ENCODE results near the gene OR4M1. TPM values are rescaled to one million over a fixed set of nuclear protein-coding genes. Genes with fewer than 3 reads are reported as not detected.
"Not testable (repeated sequence)": the region's sequence is repeated elsewhere in the genome, so short reads cannot be mapped to it uniquely, and the experiment has no call there.

The OR4M1 gene
- not detected in 2 replicates for total RNA-seq

DNA sequence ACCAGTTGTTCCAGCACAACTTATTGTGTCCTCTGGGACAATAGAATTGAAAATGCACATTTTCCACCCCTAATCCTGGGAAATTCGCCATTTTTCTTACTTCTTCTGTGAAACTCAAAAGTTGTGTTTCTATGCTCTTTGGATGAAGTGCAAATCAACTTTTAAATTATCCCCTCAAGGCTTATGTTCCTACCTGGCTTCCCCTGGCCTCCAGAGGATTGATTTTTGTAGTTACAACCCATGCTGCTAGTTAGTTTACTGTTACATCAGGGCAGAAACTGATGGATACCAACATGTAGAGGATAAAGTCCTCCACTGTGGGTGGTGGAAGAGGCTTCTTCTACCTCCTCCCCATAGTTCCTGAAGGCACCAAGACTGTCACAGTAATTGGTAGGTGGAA, at the start of gene OR4M1:
Gene OR4M1, plus strand, starts transcription at position 301 of the 400 bp plus-strand sequence. CDS start 6,819 bp downstream, outside the sequence.
- H3K4me3 ChIP-seq (ENCODE audit: low read depth, low read length); DNase-seq (ENCODE audit: low read depth): not testable (repeated sequence)

DNA sequence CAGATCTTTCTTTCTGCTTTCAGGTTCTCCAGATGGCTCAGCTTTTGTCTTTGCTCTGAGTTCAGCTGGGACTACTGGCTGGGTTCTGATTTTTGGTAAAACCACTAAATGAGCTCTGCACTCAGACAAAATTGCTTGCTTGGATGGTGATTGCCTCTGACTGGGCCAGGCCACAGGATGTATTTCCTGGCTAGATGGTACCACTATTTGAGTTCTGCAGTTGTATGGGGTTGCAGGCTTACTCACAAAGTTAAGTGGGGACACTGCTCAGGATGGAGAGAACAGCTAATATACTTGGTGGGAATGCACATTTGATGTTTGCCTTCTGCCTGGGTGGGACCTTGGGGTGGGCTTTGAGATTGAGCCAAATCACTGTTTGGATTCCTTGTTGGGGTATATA, 43.9 kb upstream of the OR4M1 start:
- H3K4me3 ChIP-seq (ENCODE audit: low read depth, low read length) = no peak overlapping the region
- no peak for DNase-seq (ENCODE audit: low read depth)
- TF ChIP-seq CTCF (IDR thresholded peaks at IDR 0.05; ENCODE audit: insufficient read depth, low read depth, low read length) = no peak

DNA sequence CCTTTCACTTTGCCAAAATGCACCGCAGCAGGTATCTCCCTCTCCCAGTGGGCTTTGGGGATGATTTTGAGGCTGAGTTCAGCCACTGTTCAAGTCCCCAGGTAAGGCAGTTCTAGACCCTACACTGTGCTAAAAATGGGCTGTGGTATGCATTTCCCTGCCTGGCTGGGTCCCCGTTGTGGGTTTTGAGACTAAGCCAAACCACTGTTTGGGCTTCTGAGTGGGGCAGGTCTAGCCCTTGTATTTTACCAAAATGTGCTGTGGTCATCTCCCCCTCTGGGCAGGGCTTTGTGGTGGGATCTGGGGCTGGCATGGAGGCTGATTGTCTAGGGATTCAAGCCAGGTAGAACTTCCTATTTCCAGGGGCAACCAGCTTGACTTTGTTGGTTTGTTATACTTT, 43.5 kb upstream of the OR4M1 start:
- TF ChIP-seq CTCF (IDR thresholded peaks at IDR 0.05; ENCODE audit: insufficient read depth, low read depth, low read length) = no peak
- DNase-seq (ENCODE audit: low read depth) = no peak
- H3K4me3 ChIP-seq (ENCODE audit: low read depth, low read length) = no peak overlapping the region

- not testable (repeated sequence) for H3K4me3 ChIP-seq (ENCODE audit: low read depth, low read length); DNase-seq (ENCODE audit: low read depth)
Measured at GRCh38 chr14:19733893-19734292, 39.4 kb upstream of the OR4M1 start.

- TF ChIP-seq CTCF (IDR thresholded peaks at IDR 0.05; ENCODE audit: insufficient read depth, low read depth, low read length) = no peak
- DNase-seq (ENCODE audit: low read depth) = no peak
Measured at GRCh38 chr14:19743256-19743655, 30.0 kb upstream of the OR4M1 start, which contains the start of gene OR4Q3. TSS of gene OR4Q3 (plus strand) at chr14:19743571.

DNA sequence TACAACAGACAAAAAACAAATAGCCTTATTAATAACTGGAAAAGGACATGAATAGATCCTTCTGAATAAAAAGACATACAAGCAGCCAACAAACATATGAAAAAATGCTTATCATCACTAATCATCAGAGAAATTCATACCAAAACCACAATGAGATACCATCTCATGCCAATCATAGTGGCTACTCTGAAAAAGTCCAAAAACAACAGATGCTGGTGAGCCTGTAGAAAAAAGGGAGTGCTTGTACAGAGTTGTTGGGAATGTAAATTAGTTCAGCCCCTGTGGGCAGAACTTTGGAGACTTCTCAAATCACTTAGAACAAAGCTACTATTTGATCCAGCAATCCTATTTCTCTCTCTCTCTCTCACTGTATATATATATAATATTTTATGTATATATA, 21.0 kb upstream of the OR4M1 start:
- H3K4me3 ChIP-seq (ENCODE audit: low read depth, low read length); DNase-seq (ENCODE audit: low read depth): not testable (repeated sequence)

More at GRCh38 chr14:19743256-19743655, 30.0 kb upstream of the OR4M1 start, which contains the start of gene OR4Q3:
- no peak within 1 kb of the TSS for H3K4me3 ChIP-seq (ENCODE audit: low read depth, low read length)

GRCh38 chr14:19754172-19754571, 19.1 kb upstream of the OR4M1 start:
- H3K4me3 ChIP-seq (ENCODE audit: low read depth, low read length) = no peak overlapping the region
- DNase-seq (ENCODE audit: low read depth) = no peak
- no peak for TF ChIP-seq CTCF (IDR thresholded peaks at IDR 0.05; ENCODE audit: insufficient read depth, low read depth, low read length)

GRCh38 chr14:19771491-19771890, 1.8 kb upstream of the OR4M1 start:
- not testable (repeated sequence) for DNase-seq (ENCODE audit: low read depth)

DNA sequence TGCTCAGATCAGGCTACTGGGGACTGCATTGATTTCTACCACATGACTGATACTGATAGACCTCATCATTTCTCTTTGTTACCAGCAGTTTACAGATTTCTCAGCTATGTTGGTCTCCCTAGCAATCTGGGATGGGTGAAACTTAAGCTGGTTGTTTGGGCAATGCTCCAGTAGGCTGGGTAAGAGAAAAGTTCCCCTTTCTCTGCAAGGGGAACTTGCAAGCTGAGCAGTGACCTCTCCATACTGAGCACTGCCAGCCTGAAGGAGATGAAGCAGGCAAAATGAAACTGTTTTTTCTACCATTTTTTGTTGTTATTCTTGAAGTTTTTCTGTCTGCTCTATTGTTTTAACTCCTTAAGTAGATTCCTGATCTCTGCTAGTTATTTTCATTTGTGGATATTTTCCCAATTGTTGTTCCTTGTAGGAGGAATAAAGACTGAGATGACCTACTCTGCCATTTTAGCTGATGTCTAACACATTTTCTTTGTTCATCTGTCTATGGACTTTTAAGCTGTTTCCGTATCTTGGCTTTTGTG, 1.3 kb upstream of the OR4M1 start:
- no peak for DNase-seq (ENCODE audit: low read depth)
- TF ChIP-seq CTCF (IDR thresholded peaks at IDR 0.05; ENCODE audit: insufficient read depth, low read depth, low read length) = no peak
- H3K4me3 ChIP-seq (ENCODE audit: low read depth, low read length) = no peak overlapping the region

More at GRCh38 chr14:19771491-19771890, 1.8 kb upstream of the OR4M1 start:
- not testable (repeated sequence) for H3K4me3 ChIP-seq (ENCODE audit: low read depth, low read length)

- not testable (repeated sequence) for H3K4me3 ChIP-seq (ENCODE audit: low read depth, low read length); DNase-seq (ENCODE audit: low read depth)
Measured at GRCh38 chr14:19772454-19772853, 850 bp upstream of the OR4M1 start.

Data from fibroblast of villous mesenchyme (primary cell).